Measurements from ENCODE around the gene NUTF2.
"Not testable (repeated sequence)": the region's sequence is repeated elsewhere in the genome, so short reads cannot be mapped to it uniquely, and the experiment has no call there.

Gene NUTF2

GRCh38 chr16:67888331-67888730, 41.6 kb downstream of the NUTF2 start:
- no peak for DNase-seq

- DNase-seq = no peak
These were observed 45.6 kb downstream of the NUTF2 start for GRCh38 chr16:67892375-67892774.

- peak; percentile 98 for DNase-seq
These were observed 46.4 kb downstream of the NUTF2 start, which contains the start of gene PSKH1 for GRCh38 chr16:67892899-67893742. Gene PSKH1 (plus strand): TSS chr16:67893254. CDS start chr16:67908750, 15,496 bp downstream.

DNA sequence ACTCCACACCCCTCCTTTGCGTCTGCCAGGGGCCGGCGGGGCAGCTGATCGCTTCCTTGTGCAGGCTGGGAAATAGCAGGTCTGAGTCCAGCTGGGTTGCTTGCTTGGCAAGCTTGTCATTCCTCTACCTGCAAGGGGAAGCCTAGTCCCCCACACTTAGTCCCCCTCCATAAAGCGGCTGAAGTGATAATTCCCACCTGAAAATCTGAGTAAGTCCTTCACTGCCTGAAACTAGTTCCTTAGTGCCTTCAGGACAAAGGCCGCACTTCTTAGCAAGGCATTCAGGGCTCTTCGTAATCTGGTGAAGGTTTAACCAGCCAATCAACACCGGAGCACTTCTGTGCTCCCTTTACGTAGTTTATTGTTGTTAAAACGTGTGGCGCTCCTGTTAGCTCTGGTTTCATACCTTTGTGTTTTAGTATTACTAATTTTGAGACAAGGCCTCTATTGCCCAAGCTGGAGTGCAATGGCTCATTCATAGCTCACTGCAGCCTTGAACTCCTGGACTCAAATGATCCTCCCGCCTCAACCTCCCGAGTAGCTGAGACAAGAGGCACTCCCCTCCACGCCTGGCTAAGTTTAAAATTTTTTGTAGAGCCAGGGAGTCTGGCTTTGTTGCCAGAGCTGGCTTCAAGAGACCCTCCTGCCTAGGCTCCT, 47.1 kb downstream of the NUTF2 start:
- DNase-seq = no peak

GRCh38 chr16:67897231-67897630, 50.5 kb downstream of the NUTF2 start:
- no peak for DNase-seq

- no peak for DNase-seq
These were observed 55.0 kb downstream of the NUTF2 start for GRCh38 chr16:67901734-67902133.

GRCh38 chr16:67902831-67903230, 56.1 kb downstream of the NUTF2 start:
- no peak for DNase-seq

- DNase-seq = no peak
These were observed 60.9 kb downstream of the NUTF2 start for GRCh38 chr16:67907397-67908180.

GRCh38 chr16:67909056-67909742, 62.5 kb downstream of the NUTF2 start:
- no peak for DNase-seq

DNA sequence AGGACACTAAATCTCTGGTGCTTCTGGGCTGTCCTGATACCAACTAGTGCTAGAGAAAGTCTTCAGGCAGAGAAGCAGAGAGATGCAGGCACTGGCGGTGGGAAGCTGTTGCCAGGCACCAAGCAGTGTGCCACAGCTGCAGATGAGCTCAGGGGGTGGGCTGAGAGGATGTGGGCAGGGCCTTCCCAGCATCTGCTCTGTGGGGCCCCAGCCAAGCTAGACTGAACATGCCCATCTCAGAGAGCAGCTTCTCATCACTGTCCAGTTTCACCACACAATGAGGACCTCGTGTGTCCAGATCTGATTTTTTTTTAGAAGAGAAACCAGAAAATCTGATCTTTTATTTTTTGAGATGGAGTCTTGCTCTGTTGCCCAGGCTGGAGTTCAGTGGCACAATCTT, 63.4 kb downstream of the NUTF2 start:
- DNase-seq = no peak

GRCh38 chr16:67914758-67915495, 68.2 kb downstream of the NUTF2 start:
- no peak for DNase-seq

DNA sequence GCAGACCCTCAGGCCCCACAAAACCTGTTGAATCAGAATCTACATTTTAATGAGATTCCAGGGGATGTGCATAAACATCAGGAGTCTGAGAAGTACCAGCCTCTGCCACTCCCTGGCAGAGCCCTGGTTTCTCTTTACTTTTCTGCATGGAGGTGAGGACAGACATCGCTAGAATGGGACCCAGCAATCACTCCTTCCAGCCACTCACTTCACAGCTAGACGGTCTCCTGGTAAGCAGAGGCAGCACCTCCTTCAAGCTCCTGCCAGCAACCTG, 68.7 kb downstream of the NUTF2 start:
- DNase-seq = not testable (repeated sequence)

GRCh38 chr16:67915831-67916723, 69.3 kb downstream of the NUTF2 start:
- DNase-seq = no peak

GRCh38 chr16:67917140-67917851, 70.6 kb downstream of the NUTF2 start:
- no peak for DNase-seq

DNA sequence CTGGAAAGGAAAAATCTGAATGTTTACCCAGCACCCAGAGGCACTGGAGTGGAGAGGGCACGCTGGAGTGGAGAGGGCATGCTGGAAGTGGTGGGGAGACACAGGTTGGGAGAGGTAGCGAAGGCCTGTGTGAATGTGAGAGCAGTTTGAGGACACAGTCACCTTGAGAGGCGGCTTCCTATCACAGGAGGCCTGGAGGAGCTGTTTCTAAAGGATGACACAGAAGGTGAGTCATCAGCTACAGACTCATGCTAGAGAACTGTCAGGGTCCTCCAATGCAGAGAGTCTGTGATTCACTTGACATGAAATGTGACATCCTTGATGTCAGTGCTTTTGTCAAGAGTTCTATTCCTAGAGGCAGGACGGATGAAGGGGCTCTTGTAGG, 71.1 kb downstream of the NUTF2 start:
- peak; percentile 73 for DNase-seq

DNA sequence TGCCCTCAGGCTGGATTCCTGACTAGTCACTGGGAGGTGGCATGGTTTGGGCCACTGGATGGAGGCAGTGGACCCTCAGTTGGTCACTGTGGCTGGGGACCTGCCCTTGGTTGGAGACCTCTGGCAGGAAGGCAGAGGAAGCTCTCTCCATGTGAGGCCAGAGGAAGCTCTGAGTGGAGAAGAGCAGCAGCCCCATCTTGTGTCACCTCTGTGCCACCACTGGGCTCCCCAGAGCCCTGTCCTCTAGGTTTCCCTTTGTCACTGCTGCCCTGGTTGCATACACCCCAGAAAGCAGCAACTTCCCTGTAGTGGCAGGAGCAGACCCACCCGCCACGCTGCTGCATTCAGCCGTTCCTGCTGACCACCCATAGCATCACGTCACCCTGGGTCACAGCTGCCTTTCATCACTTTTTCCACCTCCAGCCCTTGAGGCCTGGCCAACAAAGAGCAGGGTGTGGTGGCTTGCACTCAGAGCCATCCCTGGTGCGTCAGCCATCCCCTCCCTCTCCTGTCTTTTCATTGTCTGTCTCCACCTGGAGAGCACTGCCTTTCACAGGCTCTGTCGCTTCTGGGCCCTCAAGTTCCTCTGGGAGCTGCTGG, 73.0 kb downstream of the NUTF2 start:
- no peak for DNase-seq

Data from activated effector memory CD4-positive, alpha-beta T cell treated with anti-CD3 and anti-CD28 coated beads, Interleukin-2, amount 50 U/mL, for 16 hours (primary cell).